ENCODE data around the gene UNK.

The UNK gene

GRCh38 chr17:75819116-75819515 is 34.5 kb downstream of the UNK start:
- ChIA-PET CTCF (interaction anchor here (1.3 to 7.5 kb wide), 2 partner anchors 9 to 36 kb away, joined by 3 to 87 read pairs; no protein-coding TSS in a partner anchor), POLR2A (interaction anchor here (1.1 kb wide), 1 partner anchor 39 kb away, joined by 3 read pairs; a partner anchor contains a TSS)
- H3K4me3 ChIP-seq (ENCODE audit: low read depth, low read length) = no peak overlapping the region
- no peak for DNase-seq (ENCODE audit: low read depth, low spot score)
- TF ChIP-seq, protein P1, sequence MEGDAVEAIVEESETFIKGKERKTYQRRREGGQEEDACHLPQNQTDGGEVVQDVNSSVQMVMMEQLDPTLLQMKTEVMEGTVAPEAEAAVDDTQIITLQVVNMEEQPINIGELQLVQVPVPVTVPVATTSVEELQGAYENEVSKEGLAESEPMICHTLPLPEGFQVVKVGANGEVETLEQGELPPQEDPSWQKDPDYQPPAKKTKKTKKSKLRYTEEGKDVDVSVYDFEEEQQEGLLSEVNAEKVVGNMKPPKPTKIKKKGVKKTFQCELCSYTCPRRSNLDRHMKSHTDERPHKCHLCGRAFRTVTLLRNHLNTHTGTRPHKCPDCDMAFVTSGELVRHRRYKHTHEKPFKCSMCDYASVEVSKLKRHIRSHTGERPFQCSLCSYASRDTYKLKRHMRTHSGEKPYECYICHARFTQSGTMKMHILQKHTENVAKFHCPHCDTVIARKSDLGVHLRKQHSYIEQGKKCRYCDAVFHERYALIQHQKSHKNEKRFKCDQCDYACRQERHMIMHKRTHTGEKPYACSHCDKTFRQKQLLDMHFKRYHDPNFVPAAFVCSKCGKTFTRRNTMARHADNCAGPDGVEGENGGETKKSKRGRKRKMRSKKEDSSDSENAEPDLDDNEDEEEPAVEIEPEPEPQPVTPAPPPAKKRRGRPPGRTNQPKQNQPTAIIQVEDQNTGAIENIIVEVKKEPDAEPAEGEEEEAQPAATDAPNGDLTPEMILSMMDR (IDR thresholded peaks at IDR 0.05; ENCODE audit: insufficient read depth, low read length, missing control alignments) = no peak

GRCh38 chr17:75819678-75820077 is 35.1 kb downstream of the UNK start:
- ChIA-PET CTCF (interaction anchor here (7.5 kb wide), 1 partner anchor 8 kb away, joined by 87 read pairs; no protein-coding TSS in a partner anchor), POLR2A (no interaction called here)
- TF ChIP-seq, protein P1 (IDR thresholded peaks at IDR 0.05; ENCODE audit: insufficient read depth, low read length, missing control alignments) = no peak
- no peak for DNase-seq (ENCODE audit: low read depth, low spot score)
- no peak overlapping the region for H3K4me3 ChIP-seq (ENCODE audit: low read depth, low read length)

DNA sequence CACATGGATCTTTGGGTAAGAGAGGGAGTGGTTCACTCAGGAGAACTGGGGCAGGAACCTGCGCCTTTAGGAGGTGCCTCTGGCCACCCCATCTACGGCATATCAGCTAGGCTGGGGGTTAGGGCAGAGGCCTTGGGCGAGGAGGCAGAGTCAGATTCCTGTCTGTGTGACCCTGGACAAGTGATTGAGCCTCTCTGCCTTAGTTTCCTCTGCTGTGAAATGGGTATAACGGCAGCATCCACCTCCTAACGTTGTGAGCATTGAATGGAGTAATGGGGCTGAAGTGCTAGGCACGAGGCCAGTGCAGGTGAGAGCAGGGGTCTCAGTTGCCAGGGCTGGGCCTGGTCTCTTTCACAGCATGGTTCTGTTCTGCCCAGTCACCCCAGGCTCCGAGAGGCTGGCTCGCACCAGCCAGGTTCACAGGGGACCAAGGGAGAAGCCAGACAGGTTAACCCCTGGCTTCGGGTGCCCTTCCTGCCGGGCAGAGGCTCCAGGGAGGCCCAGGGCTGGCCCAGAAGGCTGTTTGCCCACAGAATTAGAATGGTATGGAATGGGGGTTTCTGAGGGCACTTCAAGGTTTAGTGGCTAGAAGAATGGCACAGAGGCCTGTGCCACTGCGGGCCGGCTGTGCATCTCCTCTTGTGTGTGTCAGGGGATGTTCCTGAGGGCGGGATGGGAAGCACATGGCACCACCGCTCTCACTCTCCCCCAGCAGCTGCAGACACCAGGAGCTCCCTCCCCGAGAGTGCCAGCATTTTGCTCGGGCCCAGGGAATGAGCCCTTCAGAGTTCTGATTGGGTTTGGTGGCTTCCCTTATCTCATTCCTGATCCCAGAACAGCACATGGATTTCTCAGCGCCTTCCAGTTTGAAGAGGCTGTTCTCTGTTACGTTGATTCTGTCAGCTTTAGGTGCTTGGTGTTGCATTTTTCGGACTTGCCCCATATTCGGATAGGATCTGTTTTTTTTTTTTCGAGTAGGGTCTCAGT is 35.8 kb downstream of the UNK start:
- TF ChIP-seq, protein P1 (IDR thresholded peaks at IDR 0.05; ENCODE audit: insufficient read depth, low read length, missing control alignments) = no peak
- DNase-seq (ENCODE audit: low read depth, low spot score) = no peak
- ChIA-PET CTCF (interaction anchor here (1.3 to 1.6 kb wide), 2 partner anchors 10 to 28 kb away, joined by 3 to 7 read pairs; no protein-coding TSS in a partner anchor), POLR2A (no interaction called here)
- H3K4me3 ChIP-seq (ENCODE audit: low read depth, low read length) = no peak overlapping the region

DNA sequence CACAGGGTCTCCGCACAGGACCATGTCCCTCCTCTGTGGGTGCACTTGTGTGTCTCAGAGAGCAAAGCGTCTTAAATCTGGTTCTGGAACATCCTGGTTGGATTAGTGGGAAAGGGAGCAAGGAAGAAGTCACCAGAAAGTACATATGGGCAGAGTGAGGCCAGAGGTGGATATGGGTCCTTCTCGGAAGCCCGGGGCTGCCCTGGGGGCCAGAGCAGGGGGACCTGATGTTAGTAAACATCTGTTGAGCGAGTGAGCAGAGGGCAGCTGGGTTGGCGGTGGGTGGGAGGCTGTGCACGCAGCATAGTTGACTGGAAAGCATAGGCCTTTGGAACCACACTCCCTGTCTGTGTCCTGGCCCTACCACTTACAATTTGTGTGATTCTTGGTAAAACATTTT is 36.9 kb downstream of the UNK start:
- ChIA-PET POLR2A (no interaction called here), CTCF (interaction anchor here (1.3 to 1.6 kb wide), 2 partner anchors 9 to 27 kb away, joined by 3 to 7 read pairs; no protein-coding TSS in a partner anchor)
- no peak overlapping the region for H3K4me3 ChIP-seq (ENCODE audit: low read depth, low read length)
- DNase-seq (ENCODE audit: low read depth, low spot score) = no peak
- TF ChIP-seq, protein P1 (IDR thresholded peaks at IDR 0.05; ENCODE audit: insufficient read depth, low read length, missing control alignments) = no peak

GRCh38 chr17:75822119-75822799 is 37.7 kb downstream of the UNK start:
- H3K4me3 ChIP-seq (ENCODE audit: low read depth, low read length) = no peak overlapping the region
- ChIA-PET POLR2A (interaction anchor here (1.6 kb wide), 1 partner anchor 42 kb away, joined by 4 read pairs; no protein-coding TSS in a partner anchor), CTCF (interaction anchor here (1.6 kb wide), 1 partner anchor 26 kb away, joined by 3 read pairs; no protein-coding TSS in a partner anchor)
- DNase-seq (ENCODE audit: low read depth, low spot score) = no peak
- TF ChIP-seq, protein P1 (IDR thresholded peaks at IDR 0.05; ENCODE audit: insufficient read depth, low read length, missing control alignments) = no peak
